ENCODE measurements around the gene TSPAN5.

DNA sequence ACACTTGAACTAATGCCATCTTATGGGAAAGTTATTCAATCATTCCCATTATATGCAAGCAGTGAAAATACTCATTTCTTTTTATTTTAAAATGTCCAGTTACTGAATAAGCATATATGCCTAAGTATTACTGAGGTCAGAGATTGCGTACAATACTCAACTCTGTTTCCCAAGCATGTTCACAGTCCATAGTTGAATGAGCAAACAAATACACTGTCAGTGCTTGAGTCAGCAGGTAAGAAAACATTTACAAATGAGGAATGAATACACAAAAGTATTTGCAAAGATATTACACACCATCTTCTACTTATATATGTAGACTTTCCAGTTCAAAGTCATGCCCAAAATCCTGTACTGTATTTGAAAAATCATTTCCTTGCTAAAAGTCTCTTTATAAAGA lies 74.1 kb downstream of the TSPAN5 start:
- TF ChIP-seq CTCF (IDR thresholded peaks at IDR 0.05) (no peak), POLR2A (IDR thresholded peaks at IDR 0.05) (no peak)
